Measurements from ENCODE around the gene BCL7B.
A peak's percentile ranks its signal among the peaks of the same experiment; 100 is the strongest.

The BCL7B gene

DNA sequence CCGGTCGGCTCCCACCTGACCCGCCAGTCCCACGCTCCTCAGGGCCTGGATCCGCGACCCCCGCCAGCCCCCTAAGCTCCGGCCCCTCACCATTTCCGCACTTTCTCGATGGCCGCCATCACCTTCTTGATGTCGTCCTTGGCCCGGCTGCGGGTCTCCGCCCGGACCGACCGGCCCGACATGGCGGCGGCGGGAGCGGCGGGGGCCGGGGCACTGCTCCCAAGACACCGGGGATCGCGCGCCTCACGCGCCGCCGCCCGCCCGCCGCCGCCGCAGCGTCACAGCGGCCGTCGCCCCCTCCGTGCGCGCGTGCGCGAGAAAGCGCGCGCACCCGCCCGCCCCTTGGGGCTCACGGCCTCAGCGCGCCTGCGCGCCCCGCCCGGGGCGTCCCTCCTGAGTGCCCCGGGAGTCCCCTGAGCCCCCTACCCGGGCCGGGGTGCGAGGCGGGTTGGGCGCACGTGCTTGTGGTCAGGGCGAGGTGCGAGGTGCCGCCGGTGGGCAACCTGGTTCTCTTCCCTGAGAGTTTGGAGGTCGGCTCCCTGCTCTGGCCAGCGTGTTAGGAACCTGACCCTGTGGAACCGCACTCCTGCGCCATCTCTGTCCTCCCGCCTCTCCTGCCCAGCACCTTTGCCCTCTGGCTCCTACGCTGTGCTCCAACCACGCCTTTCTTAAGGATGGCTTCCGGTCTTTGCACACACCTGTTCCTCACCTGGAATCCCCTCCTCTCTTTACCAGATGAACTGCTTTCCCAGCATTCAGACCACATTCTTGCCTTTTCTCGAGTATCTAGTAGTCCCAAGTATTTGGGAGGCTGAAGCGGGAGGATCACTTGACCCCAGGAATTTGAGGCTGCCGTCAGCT, at the start of gene BCL7B:
TSS of gene BCL7B (minus strand) at position 294 of the 861 bp plus-strand sequence. CDS start at position 182, 112 bp downstream.
- TF ChIP-seq, protein P1, sequence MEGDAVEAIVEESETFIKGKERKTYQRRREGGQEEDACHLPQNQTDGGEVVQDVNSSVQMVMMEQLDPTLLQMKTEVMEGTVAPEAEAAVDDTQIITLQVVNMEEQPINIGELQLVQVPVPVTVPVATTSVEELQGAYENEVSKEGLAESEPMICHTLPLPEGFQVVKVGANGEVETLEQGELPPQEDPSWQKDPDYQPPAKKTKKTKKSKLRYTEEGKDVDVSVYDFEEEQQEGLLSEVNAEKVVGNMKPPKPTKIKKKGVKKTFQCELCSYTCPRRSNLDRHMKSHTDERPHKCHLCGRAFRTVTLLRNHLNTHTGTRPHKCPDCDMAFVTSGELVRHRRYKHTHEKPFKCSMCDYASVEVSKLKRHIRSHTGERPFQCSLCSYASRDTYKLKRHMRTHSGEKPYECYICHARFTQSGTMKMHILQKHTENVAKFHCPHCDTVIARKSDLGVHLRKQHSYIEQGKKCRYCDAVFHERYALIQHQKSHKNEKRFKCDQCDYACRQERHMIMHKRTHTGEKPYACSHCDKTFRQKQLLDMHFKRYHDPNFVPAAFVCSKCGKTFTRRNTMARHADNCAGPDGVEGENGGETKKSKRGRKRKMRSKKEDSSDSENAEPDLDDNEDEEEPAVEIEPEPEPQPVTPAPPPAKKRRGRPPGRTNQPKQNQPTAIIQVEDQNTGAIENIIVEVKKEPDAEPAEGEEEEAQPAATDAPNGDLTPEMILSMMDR (IDR thresholded peaks at IDR 0.05; ENCODE audit: low read depth, low read length, missing control alignments): no peak
- peak within 1 kb of the TSS; percentile 76 for H3K4me3 ChIP-seq (replicated peaks; ENCODE audit: low read depth, low read length)
- DNase-seq (ENCODE audit: extremely low read depth, low read depth): no peak

DNA sequence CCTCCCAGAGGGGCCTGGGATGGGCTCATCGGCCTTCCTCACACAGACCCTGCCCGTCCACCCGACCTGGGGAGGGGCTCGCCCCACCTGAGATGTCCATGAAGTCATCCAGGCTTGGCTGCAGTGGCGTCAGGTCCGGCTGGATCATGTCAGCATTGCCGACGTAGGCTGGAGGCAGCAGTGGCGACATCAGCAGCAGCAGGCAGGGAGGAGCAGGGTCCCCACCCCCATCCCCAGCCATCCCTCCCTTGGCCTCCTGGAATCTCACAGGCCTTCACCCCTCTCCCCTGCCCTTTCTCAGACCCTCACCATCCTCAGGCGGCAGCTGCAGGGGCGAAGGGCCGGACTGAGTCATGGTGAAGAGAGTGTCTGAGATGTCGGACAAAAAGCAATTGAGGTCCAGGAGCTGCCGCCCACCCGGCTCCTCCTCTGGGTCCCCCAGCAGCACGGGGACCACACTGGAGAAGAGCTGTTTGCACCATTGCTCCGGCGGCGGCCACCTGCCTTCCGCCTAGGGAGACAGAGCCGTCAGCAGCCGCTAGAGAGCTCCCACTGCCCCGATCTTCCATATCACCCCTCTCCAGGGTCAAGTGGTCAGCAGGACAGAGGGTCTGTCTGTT, 48.2 kb upstream of the BCL7B start:
- TF ChIP-seq, protein P1 (IDR thresholded peaks at IDR 0.05; ENCODE audit: low read depth, low read length, missing control alignments): no peak

DNA sequence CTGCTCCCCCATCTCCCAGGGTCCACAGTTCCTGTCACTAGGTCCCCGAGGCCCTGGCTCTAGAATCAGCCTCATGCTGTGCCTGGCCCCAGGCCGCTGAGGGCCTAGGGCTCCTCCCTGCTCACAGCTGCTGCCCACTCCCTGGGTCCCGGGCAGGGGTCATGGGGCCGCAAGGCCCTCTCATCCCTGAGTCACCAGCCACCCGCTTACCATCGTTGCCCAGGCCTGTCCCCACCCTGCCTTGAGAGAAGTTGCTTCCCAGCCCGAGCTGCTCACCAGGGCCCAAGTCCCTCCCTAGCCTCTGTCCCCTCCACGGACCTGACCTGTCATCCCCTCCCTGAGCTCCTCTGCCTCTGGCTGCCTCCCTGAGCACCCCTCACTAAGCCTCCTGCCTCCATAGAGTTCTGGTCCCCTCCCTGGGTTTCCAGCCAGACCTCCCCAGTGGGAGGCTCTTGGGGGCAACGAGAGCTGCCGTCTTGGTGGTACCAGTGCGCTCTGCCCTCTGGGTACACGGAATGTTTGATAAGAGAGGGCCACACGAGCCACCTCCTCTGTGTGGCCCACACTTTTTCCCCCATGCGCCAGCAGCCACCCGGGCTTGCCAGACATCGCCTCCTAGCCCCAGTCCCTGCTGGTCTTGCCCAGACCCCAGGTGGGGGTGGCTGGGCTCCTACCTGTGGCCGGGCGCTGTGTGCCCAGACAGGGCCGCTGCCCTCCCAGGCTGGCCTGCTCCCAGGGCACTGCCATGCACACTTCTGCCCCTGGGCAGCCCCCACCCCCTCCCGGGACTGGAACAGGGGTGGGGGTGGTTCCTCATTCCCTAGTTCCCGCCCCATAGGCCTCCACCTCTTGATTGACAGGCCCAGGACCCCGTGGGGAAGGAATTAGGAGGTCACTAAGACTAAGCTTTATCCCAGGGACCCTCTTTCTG, 45.5 kb upstream of the BCL7B start:
- TF ChIP-seq, protein P1 (IDR thresholded peaks at IDR 0.05; ENCODE audit: low read depth, low read length, missing control alignments): no peak
- H3K4me3 ChIP-seq (replicated peaks; ENCODE audit: low read depth, low read length): no peak overlapping the region
- DNase-seq (ENCODE audit: extremely low read depth, low read depth): no peak

More for the DNA sequence above, 48.2 kb upstream of the BCL7B start:
- DNase-seq (ENCODE audit: extremely low read depth, low read depth): no peak
- no peak overlapping the region for H3K4me3 ChIP-seq (replicated peaks; ENCODE audit: low read depth, low read length)

DNA sequence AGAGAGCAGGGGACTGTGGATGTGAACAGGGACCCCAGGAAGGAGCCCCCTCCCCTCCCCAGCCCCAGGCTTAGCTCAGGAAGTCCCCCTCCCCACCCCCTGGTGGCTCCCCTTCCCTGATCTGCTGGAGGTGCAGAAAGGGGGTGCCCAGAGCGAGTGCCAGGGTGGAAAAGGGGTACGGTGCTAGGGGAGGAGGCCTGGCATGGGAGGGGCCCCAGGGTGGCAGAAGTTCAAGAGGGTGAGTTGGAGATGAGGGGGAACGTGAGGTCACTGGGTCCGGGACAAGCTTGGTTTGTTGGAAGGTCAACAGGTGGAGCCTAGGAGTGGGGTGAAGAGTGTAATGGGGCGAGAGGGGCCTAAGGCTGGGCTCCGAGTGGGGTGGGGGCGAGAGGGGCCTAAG, 42.4 kb upstream of the BCL7B start:
- DNase-seq (ENCODE audit: extremely low read depth, low read depth): no peak
- TF ChIP-seq, protein P1 (IDR thresholded peaks at IDR 0.05; ENCODE audit: low read depth, low read length, missing control alignments): no peak
- H3K4me3 ChIP-seq (replicated peaks; ENCODE audit: low read depth, low read length): no peak overlapping the region

DNA sequence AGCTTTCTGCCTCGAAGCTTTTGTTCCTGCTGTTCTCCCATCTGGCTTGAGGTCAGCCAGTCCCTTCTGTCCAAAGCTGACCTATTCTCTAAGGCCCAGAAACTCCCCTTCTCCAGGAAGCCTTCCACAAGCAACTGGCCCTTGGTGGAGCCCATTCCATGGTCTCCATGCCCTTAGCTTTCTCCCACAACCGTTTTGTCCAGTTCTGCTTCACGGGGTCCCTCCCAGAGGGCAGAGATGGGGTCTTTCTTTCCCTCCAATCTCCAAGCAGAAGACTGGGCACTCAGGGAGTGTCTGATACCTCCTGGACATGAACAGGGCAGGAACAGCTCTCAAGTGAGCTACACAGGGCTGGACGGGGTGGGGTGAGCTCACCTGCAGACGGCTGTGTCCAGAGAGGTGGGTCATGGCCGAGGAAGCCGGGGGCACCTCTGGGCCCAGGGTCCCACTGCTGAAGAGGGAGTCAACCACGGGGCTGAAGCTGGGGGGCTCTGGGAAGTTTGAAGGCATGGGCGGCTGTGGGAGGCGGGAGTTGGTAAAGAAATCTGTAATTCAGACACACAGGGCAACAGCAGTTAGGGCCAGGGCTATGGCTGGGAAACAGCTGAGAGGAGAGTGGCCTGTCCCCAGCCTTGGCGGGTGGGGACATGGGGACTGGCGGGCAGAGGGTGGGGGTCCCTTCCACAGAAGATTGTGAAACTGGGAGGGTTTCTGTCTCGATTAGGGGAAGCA, 41.8 kb upstream of the BCL7B start:
- TF ChIP-seq, protein P1 (IDR thresholded peaks at IDR 0.05; ENCODE audit: low read depth, low read length, missing control alignments): no peak
- no peak for DNase-seq (ENCODE audit: extremely low read depth, low read depth)
- H3K4me3 ChIP-seq (replicated peaks; ENCODE audit: low read depth, low read length): no peak overlapping the region
